GM19351 (cell line): ENCODE measurements around the gene GSG1L.
"Not testable (repeated sequence)": the region's sequence is repeated elsewhere in the genome, so short reads cannot be mapped to it uniquely, and the experiment has no call there.

Experiments used
- ATAC-seq: cut with Tn5 transposase; IDR thresholded peaks from one replicate; pipeline ENCODE4 v1.9.1; 2021; ENCODE audit warnings: mild to moderate bottlenecking, moderate library complexity; ENCODE audit not compliant: unreplicated experiment

Gene GSG1L

GRCh38 chr16:27984121-27984520 is 79.4 kb downstream of the GSG1L start:
- ATAC-seq, result no peak

GRCh38 chr16:27983244-27983643 is 80.3 kb downstream of the GSG1L start:
- ATAC-seq, result no peak

GRCh38 chr16:27982184-27982583 is 81.3 kb downstream of the GSG1L start:
- no peak for ATAC-seq

- ATAC-seq, result no peak
Measured at GRCh38 chr16:27980919-27981700, 82.4 kb downstream of the GSG1L start.

- ATAC-seq, result no peak
Measured at GRCh38 chr16:27980076-27980775, 83.3 kb downstream of the GSG1L start.

- ATAC-seq, result not testable (repeated sequence)
Measured at GRCh38 chr16:27979668-27980067, 83.8 kb downstream of the GSG1L start.

GRCh38 chr16:27978876-27979275 is 84.6 kb downstream of the GSG1L start:
- ATAC-seq, result no peak

DNA sequence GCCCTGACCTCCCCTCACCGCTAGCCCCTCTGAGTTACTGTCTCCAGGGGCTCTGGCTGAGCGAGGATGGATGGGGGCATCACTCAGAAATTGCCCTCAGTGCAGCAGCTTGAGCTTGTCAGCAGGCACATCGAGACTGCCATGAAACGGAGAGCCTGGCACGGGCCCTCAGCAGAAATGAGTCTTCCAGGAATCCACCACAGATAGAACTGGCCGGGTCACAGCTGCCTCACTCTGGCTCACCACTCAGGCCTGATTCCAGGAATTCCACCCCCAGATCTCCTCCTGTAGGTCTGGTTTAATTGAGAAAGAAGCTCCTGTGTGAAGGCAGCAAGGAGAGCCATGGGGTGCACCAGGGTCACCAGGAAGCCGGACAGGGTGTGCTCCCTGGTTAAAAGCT is 85.5 kb downstream of the GSG1L start:
- ATAC-seq, result no peak

DNA sequence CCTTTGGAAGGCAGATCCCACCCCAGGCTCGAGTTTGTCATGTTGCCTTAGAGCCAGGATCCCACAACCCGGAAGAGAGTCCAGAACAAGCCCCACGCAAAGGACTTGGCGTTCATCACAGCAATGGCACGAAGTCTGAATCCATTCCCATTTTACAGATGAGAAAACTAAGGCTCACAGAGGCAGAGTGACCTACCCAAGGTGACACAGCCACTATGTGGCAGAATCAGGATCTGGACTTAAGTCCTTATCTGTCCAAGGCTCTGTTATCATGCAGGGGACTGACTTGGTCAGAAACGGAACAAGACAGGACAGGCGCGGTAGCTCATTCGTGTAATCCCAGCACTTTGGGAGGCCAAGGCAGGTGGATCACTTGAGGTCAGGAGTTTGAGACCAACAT is 86.5 kb downstream of the GSG1L start:
- no peak for ATAC-seq

GRCh38 chr16:27974896-27975540 is 88.5 kb downstream of the GSG1L start:
- ATAC-seq, result no peak

- no peak for ATAC-seq
Measured at GRCh38 chr16:27973678-27974077, 89.8 kb downstream of the GSG1L start.

DNA sequence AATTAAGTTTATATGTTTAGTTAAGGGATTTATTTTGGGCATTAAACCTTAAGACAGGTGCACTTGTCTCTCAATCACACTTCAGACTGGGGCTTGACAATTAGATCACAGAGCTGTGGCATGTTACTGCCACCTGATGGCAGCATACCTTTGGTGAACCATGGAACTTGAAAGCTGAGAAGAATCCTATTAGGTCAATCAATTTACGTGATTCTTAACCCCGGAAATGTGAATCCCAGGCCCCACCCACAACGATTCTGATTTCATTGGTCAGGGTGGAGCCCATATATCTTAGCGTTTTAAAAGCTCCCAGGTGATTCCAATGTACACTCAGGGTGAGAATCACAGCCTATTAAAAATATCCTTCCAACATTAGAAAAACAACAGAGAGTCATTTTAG is 91.0 kb downstream of the GSG1L start:
- no peak for ATAC-seq

GRCh38 chr16:27969574-27969973 is 93.9 kb downstream of the GSG1L start:
- ATAC-seq, result no peak

DNA sequence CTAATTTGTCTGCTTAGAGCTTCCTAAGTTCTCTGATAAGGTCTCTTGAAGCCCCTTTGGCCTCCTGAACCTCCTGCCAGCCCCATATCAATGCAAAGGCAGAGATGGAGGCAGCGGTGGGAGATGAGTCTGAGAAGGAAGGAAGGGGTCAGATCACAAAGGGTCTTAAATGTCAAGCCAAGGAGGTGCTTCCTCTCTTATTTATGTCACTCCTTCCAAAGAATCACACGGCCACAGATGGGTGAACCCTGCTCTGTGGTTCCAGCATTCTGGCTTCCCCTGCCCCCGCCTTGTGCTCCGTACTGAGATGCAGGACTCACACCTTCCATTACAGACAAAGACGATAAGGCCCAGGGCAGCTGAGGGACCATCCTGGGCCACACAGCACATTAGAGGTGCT is 96.3 kb downstream of the GSG1L start:
- ATAC-seq, result no peak

GRCh38 chr16:27966756-27967155 is 96.8 kb downstream of the GSG1L start:
- no peak for ATAC-seq

DNA sequence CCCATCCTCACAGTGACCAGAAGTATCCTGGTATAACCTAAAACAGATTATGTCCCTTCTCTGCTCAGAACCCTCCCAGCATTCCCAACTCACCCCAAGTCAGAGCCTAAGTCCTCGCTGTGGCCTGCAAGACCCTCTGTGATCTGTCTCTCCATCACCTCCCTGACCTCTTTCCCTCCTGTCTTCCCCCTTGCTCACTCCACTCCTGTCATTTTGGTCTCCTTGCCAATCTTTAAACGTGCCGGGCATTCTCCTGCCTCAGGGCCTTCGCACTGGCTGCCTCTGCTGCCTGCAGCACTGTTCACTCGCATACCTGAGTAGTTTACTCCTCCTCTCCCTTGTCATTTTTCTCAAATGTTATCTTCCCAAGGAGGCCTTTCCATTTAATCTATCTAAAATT is 97.7 kb downstream of the GSG1L start:
- no peak for ATAC-seq

DNA sequence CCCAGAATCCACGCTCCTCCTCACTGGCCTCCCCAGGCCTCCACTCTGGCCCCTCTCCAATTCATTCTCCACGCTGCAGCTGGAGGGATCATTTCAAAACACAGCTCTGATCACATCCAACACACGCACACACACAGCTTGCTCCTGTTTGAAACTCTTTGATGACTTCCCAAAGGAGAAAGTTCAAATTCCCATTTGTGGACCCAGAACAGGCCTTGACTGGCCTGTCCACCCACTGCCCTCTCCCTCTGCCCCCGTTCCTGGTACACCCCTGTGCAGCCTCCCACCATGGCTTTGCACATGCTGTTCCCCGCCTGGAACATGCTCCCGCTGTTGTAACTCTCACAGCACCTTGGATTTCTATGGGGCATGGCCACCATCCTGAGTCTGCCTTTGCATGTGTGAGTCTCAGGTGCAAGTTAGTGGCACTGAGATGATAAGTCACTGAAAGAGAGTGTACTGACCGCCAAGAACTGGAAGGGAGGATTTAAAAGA is 100.0 kb downstream of the GSG1L start:
- no peak for ATAC-seq

DNA sequence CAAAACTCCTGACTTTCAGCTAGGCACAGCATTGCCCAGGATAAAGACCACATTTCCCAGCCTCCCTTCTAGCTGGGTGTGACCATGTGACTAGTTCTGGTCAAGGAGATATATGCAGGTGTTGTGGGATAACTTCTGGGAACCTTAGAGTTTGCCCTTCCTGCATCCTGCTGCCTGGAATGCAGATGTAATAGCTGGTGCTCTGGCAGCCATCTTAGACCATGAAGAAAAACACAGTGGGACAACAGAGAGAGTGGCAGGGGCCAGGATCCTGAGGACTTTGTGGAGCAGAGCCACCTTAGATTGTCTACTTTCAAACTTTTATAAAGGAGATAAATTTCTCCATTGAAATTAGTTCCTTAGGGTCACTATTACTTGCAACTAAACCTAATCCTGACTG is 101.3 kb downstream of the GSG1L start:
- no peak for ATAC-seq

GRCh38 chr16:27961296-27961620 is 102.3 kb downstream of the GSG1L start:
- no peak for ATAC-seq

GRCh38 chr16:27960619-27961295 is 102.8 kb downstream of the GSG1L start:
- ATAC-seq, result no peak

DNA sequence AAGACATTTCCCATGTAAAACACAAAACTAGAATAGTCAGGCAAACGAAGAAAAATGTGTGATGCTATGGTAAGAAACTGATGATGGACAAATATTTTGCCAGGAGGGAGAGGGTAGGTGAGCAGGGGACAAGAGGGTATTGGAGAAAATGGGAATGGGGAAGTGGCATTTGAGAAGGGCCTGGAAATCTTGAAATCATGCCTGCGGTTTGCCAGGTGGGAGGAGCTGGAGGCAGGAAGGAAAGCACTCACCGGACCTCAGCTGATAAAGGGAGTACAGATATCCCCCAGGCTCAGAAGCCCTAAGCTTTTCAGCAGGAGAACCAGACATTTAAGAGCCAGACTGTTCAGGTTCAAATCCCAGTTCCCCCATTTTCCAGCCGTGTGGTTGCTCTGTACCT is 103.6 kb downstream of the GSG1L start:
- ATAC-seq, result no peak
